ENCODE measurements around the gene SDK1.

SDK1 gene

DNA sequence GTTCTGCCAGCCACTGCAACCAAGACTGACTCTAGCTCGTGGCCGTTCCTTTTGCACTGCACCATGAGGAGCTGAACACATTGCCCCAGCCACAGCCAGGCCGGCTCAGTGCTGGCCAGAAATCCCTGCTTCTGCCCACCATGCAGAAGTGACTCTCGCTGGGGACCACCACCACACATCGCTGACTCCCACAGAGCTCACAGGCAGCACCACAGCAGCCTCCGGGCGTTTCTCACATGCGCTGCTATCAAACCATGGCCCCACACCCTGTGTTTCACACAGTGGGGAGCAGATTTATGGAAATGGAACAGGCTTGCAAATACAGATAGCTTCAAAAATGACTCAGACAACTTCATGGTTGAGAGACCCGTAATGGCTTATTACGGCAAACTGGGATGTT is 15.4 kb upstream of the SDK1 start:
- DNase-seq (ENCODE audit: low read depth) = no peak
- H3K4me3 ChIP-seq (ENCODE audit: low read depth, low read length) = no peak overlapping the region
- TF ChIP-seq, protein P1, sequence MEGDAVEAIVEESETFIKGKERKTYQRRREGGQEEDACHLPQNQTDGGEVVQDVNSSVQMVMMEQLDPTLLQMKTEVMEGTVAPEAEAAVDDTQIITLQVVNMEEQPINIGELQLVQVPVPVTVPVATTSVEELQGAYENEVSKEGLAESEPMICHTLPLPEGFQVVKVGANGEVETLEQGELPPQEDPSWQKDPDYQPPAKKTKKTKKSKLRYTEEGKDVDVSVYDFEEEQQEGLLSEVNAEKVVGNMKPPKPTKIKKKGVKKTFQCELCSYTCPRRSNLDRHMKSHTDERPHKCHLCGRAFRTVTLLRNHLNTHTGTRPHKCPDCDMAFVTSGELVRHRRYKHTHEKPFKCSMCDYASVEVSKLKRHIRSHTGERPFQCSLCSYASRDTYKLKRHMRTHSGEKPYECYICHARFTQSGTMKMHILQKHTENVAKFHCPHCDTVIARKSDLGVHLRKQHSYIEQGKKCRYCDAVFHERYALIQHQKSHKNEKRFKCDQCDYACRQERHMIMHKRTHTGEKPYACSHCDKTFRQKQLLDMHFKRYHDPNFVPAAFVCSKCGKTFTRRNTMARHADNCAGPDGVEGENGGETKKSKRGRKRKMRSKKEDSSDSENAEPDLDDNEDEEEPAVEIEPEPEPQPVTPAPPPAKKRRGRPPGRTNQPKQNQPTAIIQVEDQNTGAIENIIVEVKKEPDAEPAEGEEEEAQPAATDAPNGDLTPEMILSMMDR (IDR thresholded peaks at IDR 0.05; ENCODE audit: control insufficient read depth, extremely low read depth, insufficient read depth) = no peak

DNA sequence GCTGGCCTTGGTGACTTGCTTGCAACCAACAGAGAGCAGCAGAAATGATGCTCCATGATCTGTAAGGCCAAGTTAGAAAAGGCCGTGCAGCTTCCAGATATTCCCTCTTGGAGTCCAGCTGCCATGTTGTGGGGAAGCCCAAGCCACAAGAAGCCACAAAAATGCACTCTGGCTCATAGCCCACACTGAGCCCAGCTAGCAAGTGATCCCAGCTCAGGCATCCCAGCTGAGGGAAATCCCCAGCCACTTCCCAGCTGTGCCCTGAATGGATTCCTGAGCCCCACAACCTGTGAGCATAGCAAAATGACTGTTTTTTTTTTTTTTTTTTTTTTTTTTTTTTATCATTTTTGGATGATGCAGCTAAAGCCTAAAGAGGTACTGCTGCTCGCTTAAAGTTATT is 11.1 kb upstream of the SDK1 start:
- no peak overlapping the region for H3K4me3 ChIP-seq (ENCODE audit: low read depth, low read length)
- no peak for DNase-seq (ENCODE audit: low read depth)
- TF ChIP-seq, protein P1 (IDR thresholded peaks at IDR 0.05; ENCODE audit: control insufficient read depth, extremely low read depth, insufficient read depth) = no peak

DNA sequence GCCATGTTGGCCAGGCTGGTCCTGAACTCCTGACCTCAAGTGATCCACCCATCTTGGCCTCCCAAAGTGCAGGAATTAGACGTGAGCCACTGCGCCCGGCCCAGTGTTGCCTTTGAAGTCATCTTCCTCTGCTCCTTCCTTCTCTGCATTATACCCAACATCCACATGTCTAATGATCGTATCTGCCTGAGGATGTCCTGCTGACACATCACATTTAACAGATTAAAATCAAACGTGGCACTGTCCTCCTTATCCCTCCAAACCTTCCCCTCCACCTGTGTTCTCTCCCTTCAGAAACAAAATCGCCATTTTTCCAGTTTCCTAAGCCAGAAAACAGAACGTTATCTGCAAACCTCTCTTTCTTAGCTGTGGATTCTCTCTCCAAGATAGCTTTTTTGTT is 8.4 kb upstream of the SDK1 start:
- no peak for DNase-seq (ENCODE audit: low read depth)
- TF ChIP-seq, protein P1 (IDR thresholded peaks at IDR 0.05; ENCODE audit: control insufficient read depth, extremely low read depth, insufficient read depth) = no peak
- H3K4me3 ChIP-seq (ENCODE audit: low read depth, low read length) = no peak overlapping the region

DNA sequence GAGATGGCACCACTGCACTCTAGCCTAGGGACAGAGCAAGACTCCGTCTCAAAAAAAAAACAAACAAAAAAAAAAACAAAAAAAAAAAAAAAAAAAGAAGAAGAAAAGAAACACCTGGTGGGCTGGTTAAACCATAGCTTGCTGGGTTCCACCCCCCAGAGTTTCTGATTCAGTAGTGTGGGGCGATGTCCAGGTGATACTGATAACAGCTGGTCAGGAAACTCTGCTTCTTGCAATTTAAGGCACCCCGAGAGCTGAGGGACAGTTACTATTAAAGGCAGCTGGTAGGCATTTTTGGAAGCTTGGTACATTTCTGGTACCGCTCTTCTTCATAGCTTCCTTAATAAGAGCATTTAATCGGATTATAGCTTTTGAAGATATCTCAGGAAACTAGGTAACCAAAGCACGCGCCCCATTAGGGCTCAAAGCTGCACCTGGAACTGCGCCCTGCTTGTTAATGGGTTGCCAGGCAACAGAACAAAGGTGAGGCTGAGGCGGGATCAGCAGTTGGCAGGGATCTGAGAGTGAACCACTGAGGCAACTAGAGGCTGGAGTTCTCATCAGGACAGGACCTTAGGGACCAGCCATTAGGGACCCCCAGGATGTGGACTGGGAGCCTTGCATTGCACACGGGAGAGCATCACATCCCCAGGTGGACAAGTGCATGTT is 6.5 kb upstream of the SDK1 start:
- H3K4me3 ChIP-seq (ENCODE audit: low read depth, low read length) = no peak overlapping the region
- no peak for DNase-seq (ENCODE audit: low read depth)
- TF ChIP-seq, protein P1 (IDR thresholded peaks at IDR 0.05; ENCODE audit: control insufficient read depth, extremely low read depth, insufficient read depth) = no peak

DNA sequence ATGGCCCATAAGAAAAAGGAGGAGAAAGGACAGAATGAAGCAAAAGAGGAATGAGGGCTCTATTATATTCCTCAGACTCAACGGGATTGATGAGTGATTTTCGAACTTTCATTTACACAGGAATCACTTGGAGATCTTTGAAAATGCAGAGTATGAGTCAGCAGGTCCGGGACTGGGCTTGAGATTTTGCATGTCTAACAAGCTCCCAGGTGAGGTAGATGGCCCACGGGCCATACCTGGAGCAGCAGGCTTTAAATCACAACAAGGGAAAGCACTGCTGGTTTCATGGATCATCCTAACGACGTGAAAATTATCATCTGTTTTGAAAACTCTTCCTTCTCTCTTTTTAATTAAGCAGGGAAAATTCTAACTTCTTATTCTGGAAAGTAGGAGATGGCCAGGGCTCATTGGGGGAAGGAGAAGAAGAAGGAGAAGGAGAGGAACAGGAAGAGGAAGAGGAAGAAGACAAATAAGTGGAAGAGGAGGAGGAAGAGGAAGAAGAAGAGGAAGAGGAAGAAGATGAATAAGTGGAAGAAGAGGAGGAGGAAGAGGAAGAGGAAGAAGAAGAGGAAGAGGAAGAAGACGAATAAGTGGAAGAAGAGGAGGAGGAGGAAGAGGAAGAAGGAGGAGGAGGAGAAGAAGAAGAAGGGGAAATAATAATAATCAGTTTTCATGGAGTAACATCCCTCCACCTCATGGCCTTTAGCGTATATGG is 3.8 kb upstream of the SDK1 start:
- no peak for DNase-seq (ENCODE audit: low read depth)

DNA sequence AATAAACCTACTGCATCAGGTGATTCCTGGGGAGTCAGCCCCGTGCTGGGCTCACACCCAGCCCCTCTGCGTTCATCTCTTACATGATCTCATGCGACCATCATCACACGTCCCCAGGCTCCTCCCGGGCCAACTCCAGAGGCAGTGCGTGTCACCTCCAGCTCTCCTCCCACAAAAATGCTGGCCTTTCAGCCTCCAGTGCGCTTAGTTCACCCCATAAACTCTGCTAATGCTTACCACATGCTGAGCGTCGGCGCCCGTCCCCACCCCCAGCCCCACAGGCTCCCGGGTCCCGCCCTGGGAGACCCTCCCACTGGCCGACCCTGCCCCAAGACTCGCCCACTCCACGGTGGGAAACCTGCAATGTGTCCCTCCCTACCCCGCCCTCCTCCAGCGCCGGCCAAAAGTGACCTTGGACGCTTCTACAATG is 816 bp upstream of the SDK1 start:
- TF ChIP-seq, protein P1 (IDR thresholded peaks at IDR 0.05; ENCODE audit: control insufficient read depth, extremely low read depth, insufficient read depth) = no peak
- no peak for DNase-seq (ENCODE audit: low read depth)
- H3K4me3 ChIP-seq (ENCODE audit: low read depth, low read length) = peak overlapping the region; percentile 46

More for the DNA sequence above, 3.8 kb upstream of the SDK1 start:
- TF ChIP-seq, protein P1 (IDR thresholded peaks at IDR 0.05; ENCODE audit: control insufficient read depth, extremely low read depth, insufficient read depth) = no peak
- H3K4me3 ChIP-seq (ENCODE audit: low read depth, low read length) = no peak overlapping the region

DNA sequence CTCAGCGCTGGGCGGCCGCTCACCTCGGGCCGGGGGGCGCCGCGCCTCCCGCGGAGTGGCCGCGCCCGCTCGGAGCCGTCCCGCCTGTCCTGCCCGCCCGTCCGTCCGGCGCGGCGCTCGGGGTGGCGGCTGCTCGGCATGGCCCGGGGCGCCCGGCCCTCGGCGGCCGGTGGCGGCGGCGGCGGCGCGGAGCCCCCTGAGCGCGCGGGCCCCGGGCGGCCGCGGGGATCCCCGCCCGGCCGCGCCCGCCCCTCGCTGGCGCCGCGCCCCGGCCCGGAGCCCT is 338 bp downstream of the SDK1 start:
- H3K4me3 ChIP-seq (ENCODE audit: low read depth, low read length) = no peak overlapping the region
- DNase-seq (ENCODE audit: low read depth) = no peak
- TF ChIP-seq, protein P1 (IDR thresholded peaks at IDR 0.05; ENCODE audit: control insufficient read depth, extremely low read depth, insufficient read depth) = no peak
